Smooth muscle cell of the brain vasculature (primary cell): ENCODE measurements around the gene EPHA1.
A peak's percentile ranks its signal among the peaks of the same experiment; 100 is the strongest.

Experiments used
- DNase-seq: peaks from one replicate; pipeline ENCODE4 v3.0.0-alpha.2; 2012; ENCODE audit warnings: low read depth, low spot score

The EPHA1 gene

GRCh38 chr7:143374561-143374960 is 34.1 kb downstream of the EPHA1 start:
- no peak for DNase-seq

- DNase-seq = no peak
Measured at GRCh38 chr7:143373255-143373794, 35.3 kb downstream of the EPHA1 start.

- no peak for DNase-seq
Measured at GRCh38 chr7:143372070-143372469, 36.6 kb downstream of the EPHA1 start.

- DNase-seq = no peak
Measured at GRCh38 chr7:143369678-143370651, 38.7 kb downstream of the EPHA1 start.

GRCh38 chr7:143368387-143368786 is 40.3 kb downstream of the EPHA1 start:
- no peak for DNase-seq

- DNase-seq = no peak
Measured at GRCh38 chr7:143367972-143368371, 40.7 kb downstream of the EPHA1 start.

GRCh38 chr7:143363016-143363937 is 45.4 kb downstream of the EPHA1 start:
- no peak for DNase-seq

GRCh38 chr7:143362131-143363015 is 46.3 kb downstream of the EPHA1 start, which contains the start of gene FAM131B:
FAM131B (minus strand) TSS chr7:143362713; CDS start chr7:143362603, 110 bp downstream.
- DNase-seq = no peak

- DNase-seq = no peak
Measured at GRCh38 chr7:143361552-143362130, 47.0 kb downstream of the EPHA1 start.

- no peak for DNase-seq
Measured at GRCh38 chr7:143360788-143361551, 47.7 kb downstream of the EPHA1 start.

GRCh38 chr7:143359771-143360353 is 48.8 kb downstream of the EPHA1 start:
- DNase-seq = no peak

GRCh38 chr7:143358626-143359025 is 50.0 kb downstream of the EPHA1 start:
- no peak for DNase-seq

- DNase-seq = no peak
Measured at GRCh38 chr7:143356414-143357050, 52.1 kb downstream of the EPHA1 start.

- DNase-seq = peak; percentile 90
Measured at GRCh38 chr7:143355450-143356385, 52.9 kb downstream of the EPHA1 start.

- no peak for DNase-seq
Measured at GRCh38 chr7:143354965-143355364, 53.7 kb downstream of the EPHA1 start.

- no peak for DNase-seq
Measured at GRCh38 chr7:143354376-143354775, 54.3 kb downstream of the EPHA1 start.

- DNase-seq = no peak
Measured at GRCh38 chr7:143352531-143353002, 56.1 kb downstream of the EPHA1 start.

GRCh38 chr7:143351574-143351973 is 57.1 kb downstream of the EPHA1 start:
- DNase-seq = no peak
